BE2C (cell line): ENCODE results near the gene TM2D3.

Experiments used
- DNase-seq: peaks from one replicate; pipeline ENCODE4 v3.0.0-alpha.2; 2020
- H3K27me3 ChIP-seq: fragments of 250-450 bp; sonication (Bioruptor Pico); 2 replicates; pipeline ENCODE4 v1.5.1; 2020; ENCODE audit warnings: mild to moderate bottlenecking
- H3K36me3 ChIP-seq: fragments of 250-450 bp; sonication (Bioruptor Pico); 2 replicates; pipeline ENCODE4 v1.5.1; 2020; ENCODE audit warnings: mild to moderate bottlenecking
- H3K4me1 ChIP-seq: fragments of 250-450 bp; sonication (Bioruptor Pico); 2 replicates; pipeline ENCODE4 v1.5.1; 2020
- H3K4me3 ChIP-seq: 2 replicates; pipeline ENCODE4 v1.5.1; 2011; ENCODE audit warnings: low read depth, low read length
- H3K9me3 ChIP-seq: fragments of 250-450 bp; sonication (Bioruptor Pico); 2 replicates; pipeline ENCODE4 v1.5.1; 2020
- TF ChIP-seq, protein P1 (sequence below): IDR thresholded peaks from 2 replicates; pipeline ENCODE4 v1.5.1; 2012; ENCODE audit warnings: mild to moderate bottlenecking, low read depth, low read length

The TM2D3 gene

GRCh38 chr15:101618851-101619614 lies 33.1 kb downstream of the TM2D3 start:
- no peaks in the 10 kb centered on the region for H3K36me3 ChIP-seq
- TF ChIP-seq, protein P1, sequence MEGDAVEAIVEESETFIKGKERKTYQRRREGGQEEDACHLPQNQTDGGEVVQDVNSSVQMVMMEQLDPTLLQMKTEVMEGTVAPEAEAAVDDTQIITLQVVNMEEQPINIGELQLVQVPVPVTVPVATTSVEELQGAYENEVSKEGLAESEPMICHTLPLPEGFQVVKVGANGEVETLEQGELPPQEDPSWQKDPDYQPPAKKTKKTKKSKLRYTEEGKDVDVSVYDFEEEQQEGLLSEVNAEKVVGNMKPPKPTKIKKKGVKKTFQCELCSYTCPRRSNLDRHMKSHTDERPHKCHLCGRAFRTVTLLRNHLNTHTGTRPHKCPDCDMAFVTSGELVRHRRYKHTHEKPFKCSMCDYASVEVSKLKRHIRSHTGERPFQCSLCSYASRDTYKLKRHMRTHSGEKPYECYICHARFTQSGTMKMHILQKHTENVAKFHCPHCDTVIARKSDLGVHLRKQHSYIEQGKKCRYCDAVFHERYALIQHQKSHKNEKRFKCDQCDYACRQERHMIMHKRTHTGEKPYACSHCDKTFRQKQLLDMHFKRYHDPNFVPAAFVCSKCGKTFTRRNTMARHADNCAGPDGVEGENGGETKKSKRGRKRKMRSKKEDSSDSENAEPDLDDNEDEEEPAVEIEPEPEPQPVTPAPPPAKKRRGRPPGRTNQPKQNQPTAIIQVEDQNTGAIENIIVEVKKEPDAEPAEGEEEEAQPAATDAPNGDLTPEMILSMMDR, result no peak
- no peak overlapping the region for H3K4me3 ChIP-seq
- peaks cover 21% of the 10 kb centered on the region for H3K4me1 ChIP-seq
- no peaks in the 10 kb centered on the region for H3K27me3 ChIP-seq
- no peaks in the 10 kb centered on the region for H3K9me3 ChIP-seq
- DNase-seq, result no peak

DNA sequence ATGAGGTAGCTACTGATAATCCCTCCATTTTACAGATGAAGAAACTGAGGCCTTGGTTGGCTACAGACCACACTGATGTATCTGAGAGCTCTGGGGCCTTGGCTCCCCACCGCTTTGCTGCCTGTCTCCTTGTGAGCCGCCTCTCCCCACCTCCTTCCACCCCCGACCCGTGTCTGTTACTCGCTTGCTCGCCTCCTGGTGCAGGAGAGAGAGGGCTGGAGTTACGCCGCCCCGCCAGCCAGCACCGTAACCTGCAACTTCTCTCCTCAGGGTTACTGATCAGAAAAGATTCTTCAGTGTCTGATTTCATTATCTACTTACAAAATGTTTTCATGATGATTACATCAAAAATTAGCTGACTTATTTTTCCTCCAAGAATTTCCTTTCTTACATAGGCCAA lies 34.1 kb downstream of the TM2D3 start:
- Histone ChIP-seq H3K4me1 (peaks cover 29% of the 10 kb centered on the region), H3K36me3 (no peaks in the 10 kb centered on the region), H3K9me3 (no peaks in the 10 kb centered on the region), H3K4me3 (no peak overlapping the region), H3K27me3 (no peaks in the 10 kb centered on the region)
- TF ChIP-seq, protein P1, result no peak
- DNase-seq, result no peak

DNA sequence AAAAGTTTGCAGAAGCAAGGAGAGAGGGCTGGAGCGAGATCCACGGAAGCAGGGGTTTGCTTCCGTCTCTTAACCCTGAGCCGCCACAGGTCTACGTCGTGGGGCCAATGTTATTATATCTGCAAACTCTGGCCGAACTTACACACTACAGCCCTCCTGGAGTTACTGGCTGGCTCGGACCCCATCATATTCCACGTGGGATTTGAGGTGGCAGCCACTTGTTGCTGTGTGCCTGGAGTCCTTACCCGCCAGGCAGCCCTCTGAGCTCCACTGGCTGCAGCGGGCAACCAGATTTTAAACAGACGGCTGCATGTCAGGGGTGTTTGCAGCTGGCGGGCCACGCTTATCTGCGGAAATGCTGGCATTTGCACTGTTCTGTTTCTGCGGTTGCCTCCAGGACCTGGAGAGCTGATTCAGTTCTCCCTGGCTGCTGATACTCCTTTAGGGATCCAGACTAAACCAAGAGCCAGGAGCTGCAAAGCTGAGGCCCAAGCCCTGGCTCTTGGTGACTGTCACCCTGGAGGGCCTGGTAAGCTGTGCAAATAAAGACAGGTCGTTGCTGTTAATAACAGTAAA lies 34.7 kb downstream of the TM2D3 start:
- no peaks in the 10 kb centered on the region for H3K27me3 ChIP-seq
- no peaks in the 10 kb centered on the region for H3K36me3 ChIP-seq
- H3K9me3 ChIP-seq, result no peaks in the 10 kb centered on the region
- TF ChIP-seq, protein P1, result no peak
- DNase-seq, result peak; percentile 74
- H3K4me3 ChIP-seq, result no peak overlapping the region
- H3K4me1 ChIP-seq, result peaks cover 35% of the 10 kb centered on the region

GRCh38 chr15:101615986-101616848 lies 36.0 kb downstream of the TM2D3 start:
- H3K4me1 ChIP-seq, result peaks cover 37% of the 10 kb centered on the region

GRCh38 chr15:101615414-101615985 lies 36.7 kb downstream of the TM2D3 start:
- H3K4me1 ChIP-seq, result peaks cover 37% of the 10 kb centered on the region

More at GRCh38 chr15:101615986-101616848, 36.0 kb downstream of the TM2D3 start:
- no peaks in the 10 kb centered on the region for H3K9me3 ChIP-seq
- no peaks in the 10 kb centered on the region for H3K36me3 ChIP-seq
- DNase-seq, result peak; percentile 72
- TF ChIP-seq, protein P1, result no peak
- no peaks in the 10 kb centered on the region for H3K27me3 ChIP-seq
- no peak overlapping the region for H3K4me3 ChIP-seq

More at GRCh38 chr15:101615414-101615985, 36.7 kb downstream of the TM2D3 start:
- H3K36me3 ChIP-seq, result no peaks in the 10 kb centered on the region
- no peak for DNase-seq
- H3K9me3 ChIP-seq, result no peaks in the 10 kb centered on the region
- TF ChIP-seq, protein P1, result no peak
- no peaks in the 10 kb centered on the region for H3K27me3 ChIP-seq
- H3K4me3 ChIP-seq, result no peak overlapping the region
